Osteocyte (in vitro differentiated cells): ENCODE data around the gene DST. TPM values are rescaled to one million over a fixed set of nuclear protein-coding genes. Genes with fewer than 3 reads are reported as not detected.

Source experiments
- DNase-seq: peaks from one replicate; pipeline ENCODE4 v3.0.0; 2021; ENCODE audit warnings: mixed read lengths; ENCODE audit not compliant: unreplicated experiment; ENCODE audit errors: extremely low spot score
- H3K27ac Mint-ChIP-seq: one replicate; pipeline ENCODE4 v1.8.0; 2021; ENCODE audit warnings: mild to moderate bottlenecking, mixed read lengths; ENCODE audit not compliant: unreplicated experiment
- H3K27me3 Mint-ChIP-seq: one replicate; pipeline ENCODE4 v1.8.0; 2021; ENCODE audit warnings: mixed read lengths; ENCODE audit not compliant: unreplicated experiment
- H3K36me3 Mint-ChIP-seq: one replicate; pipeline ENCODE4 v1.8.0; 2021; ENCODE audit warnings: mixed read lengths; ENCODE audit not compliant: unreplicated experiment
- H3K4me1 Mint-ChIP-seq: one replicate; pipeline ENCODE4 v1.8.0; 2021; ENCODE audit warnings: mixed read lengths; ENCODE audit not compliant: unreplicated experiment
- H3K4me3 Mint-ChIP-seq: one replicate; pipeline ENCODE4 v1.8.0; 2021; ENCODE audit warnings: mild to moderate bottlenecking, moderate library complexity, mixed read lengths; ENCODE audit not compliant: unreplicated experiment
- H3K9me3 Mint-ChIP-seq: one replicate; pipeline ENCODE4 v1.8.0; 2021; ENCODE audit warnings: mixed read lengths; ENCODE audit not compliant: unreplicated experiment
- CTCF ChIP-seq: fragments of 200-600 bp; sonication (generic); IDR thresholded peaks from 2 replicates; pipeline ENCODE4 v1.5.0; 2021; ENCODE audit warnings: antibody characterized with exemption, mild to moderate bottlenecking, moderate library complexity
- total RNA-seq: library from RNA; stranded (reverse); gene quantifications from 2 replicates; pipeline ENCODE4 v1.2.1, GENCODE V29; 2021

DST gene
- total RNA-seq, 1 donor from 2014 or later = 240 TPM

DNA sequence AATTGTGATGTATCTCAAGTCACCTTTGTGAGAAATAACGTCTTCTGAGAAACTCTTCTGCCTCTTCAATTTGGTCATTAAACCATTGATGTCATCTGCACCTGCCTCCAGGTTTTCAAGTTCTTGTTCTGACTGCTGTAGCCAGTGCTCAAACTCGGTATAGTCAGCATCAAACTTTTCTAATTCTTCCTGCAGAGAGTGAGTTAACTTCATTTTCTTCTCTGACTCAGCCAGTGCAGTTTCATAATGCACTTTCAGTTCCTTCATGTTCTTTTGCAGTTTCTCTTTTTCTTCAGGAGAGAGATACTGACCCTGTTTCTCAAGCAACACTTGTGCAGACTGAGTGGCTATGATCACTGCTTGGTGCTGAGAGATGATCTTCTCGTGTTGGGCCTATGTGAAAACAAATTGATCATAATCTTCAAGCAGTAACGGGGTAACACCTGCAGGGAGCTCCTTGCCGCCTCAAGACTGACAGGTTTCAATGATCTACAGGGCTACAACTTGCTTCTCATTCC, 48.8 kb downstream of the DST start:
- peaks cover 47% of the 10 kb centered on the region for H3K36me3 Mint-ChIP-seq
- H3K4me3 Mint-ChIP-seq = no peak overlapping the region
- H3K9me3 Mint-ChIP-seq = no peaks in the 10 kb centered on the region
- DNase-seq = no peak
- peak overlapping the region; percentile 24 for H3K27ac Mint-ChIP-seq
- TF ChIP-seq CTCF = no peak
- no peaks in the 10 kb centered on the region for H3K4me1 Mint-ChIP-seq
- H3K27me3 Mint-ChIP-seq = no peaks in the 10 kb centered on the region

- DNase-seq = no peak
- Mint-ChIP-seq H3K27me3 (no peaks in the 10 kb centered on the region), H3K36me3 (peaks cover 25% of the 10 kb centered on the region), H3K4me3 (no peak overlapping the region), H3K27ac (no peak overlapping the region), H3K4me1 (no peaks in the 10 kb centered on the region), H3K9me3 (no peaks in the 10 kb centered on the region)
- TF ChIP-seq CTCF = no peak
These were observed 60.5 kb downstream of the DST start for GRCh38 chr6:56582236-56582635.

- no peaks in the 10 kb centered on the region for H3K27me3 Mint-ChIP-seq
- no peak overlapping the region for H3K27ac Mint-ChIP-seq
- no peak for DNase-seq
- peaks cover 18% of the 10 kb centered on the region for H3K36me3 Mint-ChIP-seq
- H3K4me3 Mint-ChIP-seq = no peak overlapping the region
- no peaks in the 10 kb centered on the region for H3K4me1 Mint-ChIP-seq
- TF ChIP-seq CTCF = no peak
- H3K9me3 Mint-ChIP-seq = no peaks in the 10 kb centered on the region
These were observed 61.3 kb downstream of the DST start for GRCh38 chr6:56581296-56581925.

DNA sequence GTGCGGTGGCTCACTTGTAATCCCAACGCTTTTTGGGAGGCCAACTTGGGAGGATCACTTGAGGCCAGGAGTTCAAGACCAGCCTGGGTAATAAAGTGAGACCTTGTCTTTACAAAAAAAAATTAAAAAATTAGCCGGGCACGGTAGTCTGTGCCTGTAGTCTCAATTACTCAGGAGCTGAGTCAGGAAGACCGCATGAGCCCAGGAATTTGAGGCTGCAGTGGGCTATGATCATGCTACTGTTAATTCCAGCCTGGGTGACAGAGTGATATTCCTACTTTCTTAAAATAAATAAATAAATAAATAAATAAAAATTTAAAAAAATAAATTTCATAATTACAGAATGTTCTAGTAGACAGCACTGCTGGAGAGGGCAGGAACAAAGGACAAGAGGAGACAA, 62.4 kb downstream of the DST start:
- TF ChIP-seq CTCF = no peak
- Mint-ChIP-seq H3K4me1 (no peaks in the 10 kb centered on the region), H3K36me3 (peaks cover 16% of the 10 kb centered on the region), H3K9me3 (no peaks in the 10 kb centered on the region), H3K27ac (no peak overlapping the region), H3K4me3 (no peak overlapping the region), H3K27me3 (no peaks in the 10 kb centered on the region)
- DNase-seq = no peak

DNA sequence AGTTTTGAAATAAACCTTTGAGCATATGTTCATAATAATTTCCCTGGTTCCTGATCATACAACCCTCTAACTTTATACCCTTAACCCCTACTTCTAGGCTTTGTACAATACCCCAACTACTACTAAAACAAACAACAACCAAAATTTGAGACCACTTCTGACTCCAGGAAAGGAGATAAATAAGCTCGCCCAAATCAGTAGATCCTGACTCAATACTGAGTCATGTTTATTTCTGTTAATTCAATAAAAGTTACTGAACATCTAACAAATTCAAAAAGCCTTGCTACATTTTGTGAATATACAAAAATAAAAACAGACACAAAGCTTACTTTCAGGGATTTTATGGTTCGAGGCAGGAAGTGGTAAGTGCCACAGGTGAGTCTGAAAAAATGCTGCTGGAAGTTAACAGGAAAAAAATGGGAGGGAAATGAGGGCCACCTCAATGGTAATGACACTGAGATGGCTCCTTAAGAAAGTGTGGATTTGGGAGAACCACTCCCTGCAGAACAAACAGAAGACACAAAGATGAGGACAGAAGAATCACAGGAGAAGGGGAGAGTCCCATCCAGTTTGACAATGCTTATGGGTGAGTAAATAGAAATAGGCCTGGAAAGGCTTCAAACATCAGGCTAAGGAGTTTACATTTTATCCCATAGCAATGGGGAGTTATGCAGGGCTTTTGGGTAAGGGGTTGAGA, 63.4 kb downstream of the DST start:
- Mint-ChIP-seq H3K4me3 (no peak overlapping the region), H3K27ac (no peak overlapping the region), H3K4me1 (no peaks in the 10 kb centered on the region), H3K36me3 (peaks cover 17% of the 10 kb centered on the region), H3K27me3 (no peaks in the 10 kb centered on the region), H3K9me3 (no peaks in the 10 kb centered on the region)
- no peak for DNase-seq
- TF ChIP-seq CTCF = no peak
